Activated naive CD4-positive, alpha-beta T cell treated with anti-CD3 and anti-CD28 coated beads for 36 hours (primary cell): ENCODE data around the gene THBD. TPM values are rescaled to one million over a fixed set of nuclear protein-coding genes. Genes with fewer than 3 reads are reported as not detected.
"Not testable (repeated sequence)": the region's sequence is repeated elsewhere in the genome, so short reads cannot be mapped to it uniquely, and the experiment has no call there.

Experiments
- CTCF ChIA-PET: fragments of 350-600 bp; sonication (Branson Sonifier 250); formaldehyde crosslinking; loops from one replicate; lab custom pipeline; 2021; ENCODE audit warnings: antibody characterized with exemption; lab: Charles Lee
- DNase-seq: peaks from one replicate; pipeline ENCODE4 v3.0.0-alpha.2; 2020
- H3K27ac Mint-ChIP-seq: one replicate; pipeline ENCODE4 v1.8.0; 2021; ENCODE audit warnings: mild to moderate bottlenecking, mixed read lengths
- H3K27me3 Mint-ChIP-seq: one replicate; pipeline ENCODE4 v1.8.0; 2021; ENCODE audit warnings: low read depth, mixed read lengths
- H3K36me3 Mint-ChIP-seq: one replicate; pipeline ENCODE4 v1.8.0; 2021; ENCODE audit warnings: low read depth, mixed read lengths
- H3K4me1 Mint-ChIP-seq: one replicate; pipeline ENCODE4 v1.8.0; 2021; ENCODE audit warnings: low read depth, mixed read lengths
- H3K4me3 Mint-ChIP-seq: one replicate; pipeline ENCODE4 v1.8.0; 2021; ENCODE audit warnings: mild to moderate bottlenecking, moderate library complexity, mixed read lengths
- H3K9me3 Mint-ChIP-seq: one replicate; pipeline ENCODE4 v1.8.0; 2021; ENCODE audit warnings: mixed read lengths
- intact Hi-C: fragments of 100-400 bp; cut with micrococcal nuclease; formaldehyde crosslinking; loops from one replicate; pipeline ENCODE4 v1.15.1; 2023
- total RNA-seq, 2 experiments: library from RNA; stranded (reverse); gene quantifications; one replicate each; pipeline ENCODE4 v1.2.3, GENCODE V29; 2021

Gene THBD
- total RNA-seq, 2 experiments from 2014 or later = not detected

GRCh38 chr20:23035731-23036130 lies 13.7 kb downstream of the THBD start:
- no peak overlapping the region for H3K4me3 Mint-ChIP-seq
- no peaks in the 10 kb centered on the region for H3K9me3 Mint-ChIP-seq
- intact Hi-C loops = no loop called here
- H3K27ac Mint-ChIP-seq = no peak overlapping the region
- CTCF ChIA-PET = no interaction called here
- no peak for DNase-seq
- no peaks in the 10 kb centered on the region for H3K4me1 Mint-ChIP-seq
- no peaks in the 10 kb centered on the region for H3K36me3 Mint-ChIP-seq
- H3K27me3 Mint-ChIP-seq = peaks cover 15% of the 10 kb centered on the region

- CTCF ChIA-PET = no interaction called here
- intact Hi-C loops = no loop called here
- H3K36me3 Mint-ChIP-seq = no peaks in the 10 kb centered on the region
- no peaks in the 10 kb centered on the region for H3K9me3 Mint-ChIP-seq
- no peak for DNase-seq
- H3K27me3 Mint-ChIP-seq = peaks cover 12% of the 10 kb centered on the region
- H3K27ac Mint-ChIP-seq = no peak within 1 kb of the TSS
- no peaks in the 10 kb centered on the region for H3K4me1 Mint-ChIP-seq
- H3K4me3 Mint-ChIP-seq = no peak within 1 kb of the TSS
Measured at GRCh38 chr20:23034721-23035671, 14.5 kb downstream of the THBD start, which contains the start of gene SSTR4. Gene SSTR4, plus strand, starts transcription at chr20:23035312. Its CDS starts 172 bp downstream, at chr20:23035484.

GRCh38 chr20:23033918-23034317 lies 15.6 kb downstream of the THBD start:
- DNase-seq = no peak
- H3K27ac Mint-ChIP-seq = no peak overlapping the region
- peaks cover 12% of the 10 kb centered on the region for H3K27me3 Mint-ChIP-seq
- CTCF ChIA-PET = no interaction called here
- H3K36me3 Mint-ChIP-seq = no peaks in the 10 kb centered on the region
- H3K9me3 Mint-ChIP-seq = no peaks in the 10 kb centered on the region
- H3K4me1 Mint-ChIP-seq = no peaks in the 10 kb centered on the region
- H3K4me3 Mint-ChIP-seq = no peak overlapping the region
- intact Hi-C loops = no loop called here

GRCh38 chr20:23032750-23033078 lies 16.8 kb downstream of the THBD start:
- H3K27me3 Mint-ChIP-seq = peaks cover 12% of the 10 kb centered on the region
- H3K36me3 Mint-ChIP-seq = no peaks in the 10 kb centered on the region
- no peaks in the 10 kb centered on the region for H3K9me3 Mint-ChIP-seq
- no peak overlapping the region for H3K4me3 Mint-ChIP-seq
- intact Hi-C loops = no loop called here
- no peak overlapping the region for H3K27ac Mint-ChIP-seq
- CTCF ChIA-PET = no interaction called here
- DNase-seq = no peak
- no peaks in the 10 kb centered on the region for H3K4me1 Mint-ChIP-seq

GRCh38 chr20:23032056-23032749 lies 17.3 kb downstream of the THBD start:
- Mint-ChIP-seq H3K4me3 (no peak overlapping the region), H3K27ac (no peak overlapping the region), H3K36me3 (no peaks in the 10 kb centered on the region), H3K27me3 (peaks cover 12% of the 10 kb centered on the region), H3K9me3 (no peaks in the 10 kb centered on the region), H3K4me1 (no peaks in the 10 kb centered on the region)
- CTCF ChIA-PET = no interaction called here
- DNase-seq = no peak
- intact Hi-C loops = no loop called here

GRCh38 chr20:23031346-23031745 lies 18.1 kb downstream of the THBD start:
- Mint-ChIP-seq H3K9me3 (no peaks in the 10 kb centered on the region), H3K4me3 (no peak overlapping the region), H3K27ac (no peak overlapping the region), H3K36me3 (no peaks in the 10 kb centered on the region), H3K4me1 (no peaks in the 10 kb centered on the region), H3K27me3 (peaks cover 9% of the 10 kb centered on the region)
- DNase-seq = no peak
- CTCF ChIA-PET = no interaction called here
- intact Hi-C loops = no loop called here

- CTCF ChIA-PET = no interaction called here
- H3K4me3 Mint-ChIP-seq = no peak overlapping the region
Measured at GRCh38 chr20:23029324-23029723, 20.1 kb downstream of the THBD start.

GRCh38 chr20:23028392-23028791 lies 21.1 kb downstream of the THBD start:
- DNase-seq = no peak
- H3K4me3 Mint-ChIP-seq = no peak overlapping the region
- H3K27ac Mint-ChIP-seq = no peak overlapping the region
- peaks cover 5% of the 10 kb centered on the region for H3K27me3 Mint-ChIP-seq
- CTCF ChIA-PET = no interaction called here
- intact Hi-C loops = no loop called here
- no peaks in the 10 kb centered on the region for H3K9me3 Mint-ChIP-seq
- H3K4me1 Mint-ChIP-seq = no peaks in the 10 kb centered on the region
- no peaks in the 10 kb centered on the region for H3K36me3 Mint-ChIP-seq

More at GRCh38 chr20:23029324-23029723, 20.1 kb downstream of the THBD start:
- DNase-seq = no peak
- H3K36me3 Mint-ChIP-seq = no peaks in the 10 kb centered on the region
- intact Hi-C loops = no loop called here
- H3K9me3 Mint-ChIP-seq = no peaks in the 10 kb centered on the region
- no peaks in the 10 kb centered on the region for H3K4me1 Mint-ChIP-seq
- H3K27ac Mint-ChIP-seq = no peak overlapping the region
- peaks cover 5% of the 10 kb centered on the region for H3K27me3 Mint-ChIP-seq

- DNase-seq = no peak
- Mint-ChIP-seq H3K27ac (no peak overlapping the region), H3K9me3 (no peaks in the 10 kb centered on the region), H3K4me3 (no peak overlapping the region), H3K36me3 (no peaks in the 10 kb centered on the region), H3K4me1 (no peaks in the 10 kb centered on the region), H3K27me3 (peaks cover 2% of the 10 kb centered on the region)
- intact Hi-C loops = no loop called here
- CTCF ChIA-PET = no interaction called here
Measured at GRCh38 chr20:23027721-23028120, 21.8 kb downstream of the THBD start.

GRCh38 chr20:23025503-23025902 lies 24.0 kb downstream of the THBD start:
- H3K9me3 Mint-ChIP-seq, DNase-seq, H3K36me3 Mint-ChIP-seq, H3K27ac Mint-ChIP-seq, H3K4me3 Mint-ChIP-seq, intact Hi-C loops, CTCF ChIA-PET, H3K27me3 Mint-ChIP-seq, H3K4me1 Mint-ChIP-seq: not testable (repeated sequence)

- H3K4me1 Mint-ChIP-seq = no peaks in the 10 kb centered on the region
- no peaks in the 10 kb centered on the region for H3K36me3 Mint-ChIP-seq
- CTCF ChIA-PET = no interaction called here
- H3K27me3 Mint-ChIP-seq = no peaks in the 10 kb centered on the region
- no peak overlapping the region for H3K4me3 Mint-ChIP-seq
- DNase-seq = no peak
- no peaks in the 10 kb centered on the region for H3K9me3 Mint-ChIP-seq
- intact Hi-C loops = no loop called here
- no peak overlapping the region for H3K27ac Mint-ChIP-seq
Measured at GRCh38 chr20:23024701-23025100, 24.8 kb downstream of the THBD start.

- intact Hi-C loops = no loop called here
- no peak for DNase-seq
- Mint-ChIP-seq H3K9me3 (no peaks in the 10 kb centered on the region), H3K27ac (no peak overlapping the region), H3K4me1 (no peaks in the 10 kb centered on the region), H3K36me3 (no peaks in the 10 kb centered on the region), H3K4me3 (no peak overlapping the region), H3K27me3 (no peaks in the 10 kb centered on the region)
- CTCF ChIA-PET = no interaction called here
Measured at GRCh38 chr20:23023621-23024177, 25.8 kb downstream of the THBD start.
